Liver (tissue), 9 donors: ENCODE data around the gene CACNA1B. TPM values are rescaled to one million over a fixed set of nuclear protein-coding genes. Genes with fewer than 3 reads are reported as not detected.

ENCODE experiments used
- DNase-seq: peaks from one replicate; pipeline ENCODE4 v3.0.0-alpha.2; 2017; ENCODE audit warnings: low spot score
- H3K27ac ChIP-seq, 2 donors: one replicate each; pipeline ENCODE4 v1.7.0; 2013; ENCODE audit warnings: inconsistent platforms in 2 of 2, low read length in 2 of 2, control low read depth in 1 of 2, low read depth in 1 of 2, mild to moderate bottlenecking in 1 of 2
- H3K27me3 ChIP-seq, 4 donors: one replicate each; pipeline versions ENCODE4 v1.6.1 to v1.7.0; 2013; ENCODE audit warnings: low read length in 3 of 4, inconsistent platforms in 1 of 4, mild to moderate bottlenecking in 1 of 4, moderate library complexity in 1 of 4; ENCODE audit not compliant: control insufficient read depth in 4 of 4, insufficient read depth in 4 of 4
- H3K36me3 ChIP-seq, 4 donors: one replicate each; pipeline versions ENCODE4 v1.6.1 to v1.7.0; 2013; ENCODE audit warnings: low read length in 3 of 4, mild to moderate bottlenecking in 3 of 4, low read depth in 1 of 4, moderate library complexity in 1 of 4; ENCODE audit not compliant: control insufficient read depth in 4 of 4, insufficient read depth in 3 of 4
- H3K4me1 ChIP-seq, 4 donors: one replicate each; pipeline versions ENCODE4 v1.6.1 to v1.7.0; 2013; ENCODE audit warnings: low read length in 3 of 4, mild to moderate bottlenecking in 3 of 4, moderate library complexity in 1 of 4; ENCODE audit not compliant: control insufficient read depth in 4 of 4, insufficient read depth in 4 of 4
- H3K4me3 ChIP-seq, 3 donors: one replicate each; pipeline versions ENCODE4 v1.6.1 to v1.7.0; 2013; ENCODE audit warnings: low read length in 3 of 3, control low read depth in 1 of 3, low read depth in 1 of 3, mild to moderate bottlenecking in 1 of 3
- H3K9ac ChIP-seq, 2 donors: one replicate each; pipeline ENCODE4 v1.7.0; 2013; ENCODE audit warnings: low read length in 2 of 2, mild to moderate bottlenecking in 2 of 2, moderate library complexity in 2 of 2, control low read depth in 1 of 2, low read depth in 1 of 2
- H3K9me3 ChIP-seq, 4 donors: one replicate each; pipeline versions ENCODE4 v1.6.1 to v1.7.0; 2013; ENCODE audit warnings: low read length in 3 of 4; ENCODE audit not compliant: control insufficient read depth in 4 of 4
- EGR1 ChIP-seq, 2 donors: IDR thresholded peaks; 2 replicates each; pipeline ENCODE4 v1.6.1; 2016 to 2018; ENCODE audit warnings: antibody characterized with exemption in 2 of 2, low read depth in 2 of 2
- FOXA1 ChIP-seq: IDR thresholded peaks from 2 replicates; pipeline ENCODE4 v1.6.1; 2016; ENCODE audit warnings: antibody characterized with exemption
- FOXA2 ChIP-seq: IDR thresholded peaks from 2 replicates; pipeline ENCODE4 v1.6.1; 2016; ENCODE audit warnings: antibody characterized with exemption
- GABPA ChIP-seq, 2 donors: IDR thresholded peaks in 1 of 2; conservative IDR thresholded peaks in 1 of 2; 2 replicates each; pipeline ENCODE4 v1.6.1; 2016; ENCODE audit warnings: antibody characterized with exemption in 2 of 2, mild to moderate bottlenecking in 1 of 2, moderate library complexity in 1 of 2
- HNF4A ChIP-seq, 2 donors: conservative IDR thresholded peaks; 2 replicates each; pipeline ENCODE4 v1.6.1; 2016; ENCODE audit warnings: antibody characterized with exemption in 2 of 2, mild to moderate bottlenecking in 2 of 2
- HNF4G ChIP-seq: IDR thresholded peaks from 2 replicates; pipeline ENCODE4 v1.6.1; 2016; ENCODE audit warnings: antibody characterized with exemption
- JUND ChIP-seq, 2 donors: IDR thresholded peaks; 2 replicates each; pipeline ENCODE4 v1.6.1; 2016; ENCODE audit warnings: antibody characterized with exemption in 2 of 2
- MAX ChIP-seq: IDR thresholded peaks from 2 replicates; pipeline ENCODE4 v1.6.1; 2016; ENCODE audit warnings: antibody characterized with exemption
- NR2F2 ChIP-seq: IDR thresholded peaks from 2 replicates; pipeline ENCODE4 v1.6.1; 2016; ENCODE audit warnings: antibody characterized with exemption
- RAD21 ChIP-seq, 2 donors: IDR thresholded peaks; 2 replicates each; pipeline ENCODE4 v1.6.1; 2016; ENCODE audit warnings: antibody characterized with exemption in 2 of 2, mild to moderate bottlenecking in 2 of 2
- RXRA ChIP-seq, 2 donors: IDR thresholded peaks; 2 replicates each; pipeline ENCODE4 v1.6.1; 2017 to 2018; ENCODE audit warnings: antibody characterized with exemption in 2 of 2, mild to moderate bottlenecking in 1 of 2
- SP1 ChIP-seq: IDR thresholded peaks from 2 replicates; pipeline ENCODE4 v1.6.1; 2018; ENCODE audit warnings: antibody characterized with exemption, mild to moderate bottlenecking
- TAF1 ChIP-seq: conservative IDR thresholded peaks from 2 replicates; pipeline ENCODE4 v1.6.1; 2016; ENCODE audit warnings: antibody characterized with exemption, mild to moderate bottlenecking
- YY1 ChIP-seq: IDR thresholded peaks from 2 replicates; pipeline ENCODE4 v1.6.1; 2016; ENCODE audit warnings: antibody characterized with exemption, mild to moderate bottlenecking
- WGBS: extraction: QIAGEN DNeasy Blood & Tissue Kit; methylation state at CpG from one replicate; pipeline ENCODE4 v1.1.7; 2013; 5-methylcytosine and 5-hydroxymethylcytosine counted together
- polyA plus RNA-seq, 2 donors: library from polyadenylated mRNA; stranded (reverse) in 1 of 2; unstranded in 1 of 2; fragments of 200-250 nt in 1 of 2; fragments of >200 nt in 1 of 2; fragmentation: Nextera tagmentation in 1 of 2; extraction: Ambion mirVana in 1 of 2; gene quantifications; one replicate each; pipeline versions ENCODE4 v1.2.1 to v1.2.3, GENCODE V29; 2013 to 2015
- total RNA-seq, 2 donors: library from RNA; depleted of rRNA; stranded (reverse); fragments of >200 nt; gene quantifications; one replicate each; pipeline ENCODE4 v1.2.3, GENCODE V29; 2014
- TF ChIP-seq, protein P1 (sequence below): IDR thresholded peaks from 2 replicates; pipeline ENCODE4 v1.6.1; 2016; ENCODE audit warnings: antibody characterized with exemption
- TF ChIP-seq, protein P2 (sequence below): fragments of 150-350 bp; IDR thresholded peaks from 2 replicates; pipeline ENCODE4 v1.5.1; 2017; ENCODE audit warnings: improper control_type of control experiment, low read depth, low read length; ENCODE audit not compliant: missing input control
- TF ChIP-seq, protein P3 (sequence below): IDR thresholded peaks from 2 replicates; pipeline ENCODE4 v1.6.1; 2016; ENCODE audit warnings: antibody characterized with exemption
- TF ChIP-seq, protein P4 (sequence below): IDR thresholded peaks from 2 replicates; pipeline ENCODE4 v1.6.1; 2016; ENCODE audit warnings: antibody characterized with exemption, mild to moderate bottlenecking
- donor health status: healthy.
- donor health status: healthy.
- donor health status: healthy.
- donor health status: healthy.
- donor health status: healthy.

Gene CACNA1B
- total and polyA plus RNA-seq, 4 donors, result under 0.01 to 0.05 TPM; not detected in 2

DNA sequence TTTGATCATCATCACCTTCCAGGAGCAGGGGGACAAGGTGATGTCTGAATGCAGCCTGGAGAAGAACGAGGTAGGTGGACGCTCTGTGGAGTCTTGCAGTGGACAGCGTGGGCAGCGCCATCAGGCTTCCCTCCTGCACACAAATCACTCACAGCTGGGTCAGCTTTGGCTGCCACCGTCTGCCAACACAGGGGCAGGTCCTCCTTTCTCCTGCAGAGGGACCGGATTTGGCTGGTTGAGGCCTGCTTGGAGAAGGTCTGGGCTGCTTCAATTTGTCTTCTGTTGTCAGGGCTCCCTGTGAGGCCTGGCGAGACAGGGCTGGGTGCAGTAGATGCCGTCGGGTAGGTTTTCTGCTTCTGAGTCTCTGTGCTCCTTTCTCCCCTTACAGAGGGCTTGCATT lies 180.6 kb downstream of the CACNA1B start:
- WGBS, result 86% methylated on average over 9 of the region's 9 CpGs
- H3K4me3 ChIP-seq, result no peak overlapping the region
- no peaks in the 10 kb centered on the region for H3K4me1 ChIP-seq
- H3K9me3 ChIP-seq, result no peaks in the 10 kb centered on the region
- no peak overlapping the region for H3K9ac ChIP-seq
- no peaks in the 10 kb centered on the region for H3K36me3 ChIP-seq
- DNase-seq, result no peak
- H3K27ac ChIP-seq, result no peak overlapping the region
- TF ChIP-seq YY1, result no peak
- no peak for TF ChIP-seq MAX
- TF ChIP-seq TAF1, result no peak
- TF ChIP-seq, protein P1, sequence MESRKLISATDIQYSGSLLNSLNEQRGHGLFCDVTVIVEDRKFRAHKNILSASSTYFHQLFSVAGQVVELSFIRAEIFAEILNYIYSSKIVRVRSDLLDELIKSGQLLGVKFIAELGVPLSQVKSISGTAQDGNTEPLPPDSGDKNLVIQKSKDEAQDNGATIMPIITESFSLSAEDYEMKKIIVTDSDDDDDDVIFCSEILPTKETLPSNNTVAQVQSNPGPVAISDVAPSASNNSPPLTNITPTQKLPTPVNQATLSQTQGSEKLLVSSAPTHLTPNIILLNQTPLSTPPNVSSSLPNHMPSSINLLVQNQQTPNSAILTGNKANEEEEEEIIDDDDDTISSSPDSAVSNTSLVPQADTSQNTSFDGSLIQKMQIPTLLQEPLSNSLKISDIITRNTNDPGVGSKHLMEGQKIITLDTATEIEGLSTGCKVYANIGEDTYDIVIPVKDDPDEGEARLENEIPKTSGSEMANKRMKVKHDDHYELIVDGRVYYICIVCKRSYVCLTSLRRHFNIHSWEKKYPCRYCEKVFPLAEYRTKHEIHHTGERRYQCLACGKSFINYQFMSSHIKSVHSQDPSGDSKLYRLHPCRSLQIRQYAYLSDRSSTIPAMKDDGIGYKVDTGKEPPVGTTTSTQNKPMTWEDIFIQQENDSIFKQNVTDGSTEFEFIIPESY, result no peak
- no peak for TF ChIP-seq RXRA (IDR thresholded peaks at IDR 0.05)
- TF ChIP-seq FOXA2, result no peak
- TF ChIP-seq, protein P2, sequence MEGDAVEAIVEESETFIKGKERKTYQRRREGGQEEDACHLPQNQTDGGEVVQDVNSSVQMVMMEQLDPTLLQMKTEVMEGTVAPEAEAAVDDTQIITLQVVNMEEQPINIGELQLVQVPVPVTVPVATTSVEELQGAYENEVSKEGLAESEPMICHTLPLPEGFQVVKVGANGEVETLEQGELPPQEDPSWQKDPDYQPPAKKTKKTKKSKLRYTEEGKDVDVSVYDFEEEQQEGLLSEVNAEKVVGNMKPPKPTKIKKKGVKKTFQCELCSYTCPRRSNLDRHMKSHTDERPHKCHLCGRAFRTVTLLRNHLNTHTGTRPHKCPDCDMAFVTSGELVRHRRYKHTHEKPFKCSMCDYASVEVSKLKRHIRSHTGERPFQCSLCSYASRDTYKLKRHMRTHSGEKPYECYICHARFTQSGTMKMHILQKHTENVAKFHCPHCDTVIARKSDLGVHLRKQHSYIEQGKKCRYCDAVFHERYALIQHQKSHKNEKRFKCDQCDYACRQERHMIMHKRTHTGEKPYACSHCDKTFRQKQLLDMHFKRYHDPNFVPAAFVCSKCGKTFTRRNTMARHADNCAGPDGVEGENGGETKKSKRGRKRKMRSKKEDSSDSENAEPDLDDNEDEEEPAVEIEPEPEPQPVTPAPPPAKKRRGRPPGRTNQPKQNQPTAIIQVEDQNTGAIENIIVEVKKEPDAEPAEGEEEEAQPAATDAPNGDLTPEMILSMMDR, result no peak
- no peak for TF ChIP-seq GABPA (IDR thresholded peaks at IDR 0.05 in 1 of 2, conservative IDR thresholded peaks at IDR 0.05 in 1 of 2)
- TF ChIP-seq RAD21 (IDR thresholded peaks at IDR 0.05), result no peak
- TF ChIP-seq JUND (IDR thresholded peaks at IDR 0.05), result no peak
- TF ChIP-seq NR2F2, result no peak
- no peak for TF ChIP-seq FOXA1
- no peak for TF ChIP-seq HNF4G
- TF ChIP-seq, protein P3, sequence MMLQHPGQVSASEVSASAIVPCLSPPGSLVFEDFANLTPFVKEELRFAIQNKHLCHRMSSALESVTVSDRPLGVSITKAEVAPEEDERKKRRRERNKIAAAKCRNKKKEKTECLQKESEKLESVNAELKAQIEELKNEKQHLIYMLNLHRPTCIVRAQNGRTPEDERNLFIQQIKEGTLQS, result no peak
- TF ChIP-seq, protein P4, sequence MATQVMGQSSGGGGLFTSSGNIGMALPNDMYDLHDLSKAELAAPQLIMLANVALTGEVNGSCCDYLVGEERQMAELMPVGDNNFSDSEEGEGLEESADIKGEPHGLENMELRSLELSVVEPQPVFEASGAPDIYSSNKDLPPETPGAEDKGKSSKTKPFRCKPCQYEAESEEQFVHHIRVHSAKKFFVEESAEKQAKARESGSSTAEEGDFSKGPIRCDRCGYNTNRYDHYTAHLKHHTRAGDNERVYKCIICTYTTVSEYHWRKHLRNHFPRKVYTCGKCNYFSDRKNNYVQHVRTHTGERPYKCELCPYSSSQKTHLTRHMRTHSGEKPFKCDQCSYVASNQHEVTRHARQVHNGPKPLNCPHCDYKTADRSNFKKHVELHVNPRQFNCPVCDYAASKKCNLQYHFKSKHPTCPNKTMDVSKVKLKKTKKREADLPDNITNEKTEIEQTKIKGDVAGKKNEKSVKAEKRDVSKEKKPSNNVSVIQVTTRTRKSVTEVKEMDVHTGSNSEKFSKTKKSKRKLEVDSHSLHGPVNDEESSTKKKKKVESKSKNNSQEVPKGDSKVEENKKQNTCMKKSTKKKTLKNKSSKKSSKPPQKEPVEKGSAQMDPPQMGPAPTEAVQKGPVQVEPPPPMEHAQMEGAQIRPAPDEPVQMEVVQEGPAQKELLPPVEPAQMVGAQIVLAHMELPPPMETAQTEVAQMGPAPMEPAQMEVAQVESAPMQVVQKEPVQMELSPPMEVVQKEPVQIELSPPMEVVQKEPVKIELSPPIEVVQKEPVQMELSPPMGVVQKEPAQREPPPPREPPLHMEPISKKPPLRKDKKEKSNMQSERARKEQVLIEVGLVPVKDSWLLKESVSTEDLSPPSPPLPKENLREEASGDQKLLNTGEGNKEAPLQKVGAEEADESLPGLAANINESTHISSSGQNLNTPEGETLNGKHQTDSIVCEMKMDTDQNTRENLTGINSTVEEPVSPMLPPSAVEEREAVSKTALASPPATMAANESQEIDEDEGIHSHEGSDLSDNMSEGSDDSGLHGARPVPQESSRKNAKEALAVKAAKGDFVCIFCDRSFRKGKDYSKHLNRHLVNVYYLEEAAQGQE, result no peak
- TF ChIP-seq EGR1 (IDR thresholded peaks at IDR 0.05; ENCODE audit: low read depth in 2 of 2), result no peak
- no peak for TF ChIP-seq SP1
- no peak for TF ChIP-seq HNF4A (conservative IDR thresholded peaks at IDR 0.05)
- peaks cover 0 to 3% (median 0%) of the 10 kb centered on the region in 4 donors for H3K27me3 ChIP-seq
